ENCODE data around the gene SERINC5.

The SERINC5 gene

GRCh38 chr5:80198920-80199319 lies 56.9 kb downstream of the SERINC5 start:
- Mint-ChIP-seq H3K36me3 (ENCODE audit: low read depth) (peaks cover 66% of the 10 kb centered on the region), H3K4me3 (no peak overlapping the region), H3K27me3 (ENCODE audit: low read depth, poor library complexity) (no peaks in the 10 kb centered on the region), H3K9me3 (peaks cover 7% of the 10 kb centered on the region), H3K4me1 (peaks cover 30% of the 10 kb centered on the region), H3K27ac (peak overlapping the region; percentile 92)
- TF ChIP-seq CTCF (IDR thresholded peaks at IDR 0.05), result no peak
- DNase-seq, result no peak

GRCh38 chr5:80198399-80198798 lies 57.4 kb downstream of the SERINC5 start:
- Mint-ChIP-seq H3K9me3 (peaks cover 7% of the 10 kb centered on the region), H3K27ac (peak overlapping the region; percentile 92), H3K4me1 (peaks cover 35% of the 10 kb centered on the region), H3K4me3 (no peak overlapping the region), H3K36me3 (ENCODE audit: low read depth) (peaks cover 63% of the 10 kb centered on the region), H3K27me3 (ENCODE audit: low read depth, poor library complexity) (no peaks in the 10 kb centered on the region)
- no peak for DNase-seq
- TF ChIP-seq CTCF (IDR thresholded peaks at IDR 0.05), result no peak

GRCh38 chr5:80195837-80196400 lies 59.9 kb downstream of the SERINC5 start:
- no peak for TF ChIP-seq CTCF (IDR thresholded peaks at IDR 0.05)
- peak overlapping the region; percentile 89 for H3K27ac Mint-ChIP-seq
- DNase-seq, result peak; percentile 29
- no peaks in the 10 kb centered on the region for H3K27me3 Mint-ChIP-seq (ENCODE audit: low read depth, poor library complexity)
- peaks cover 42% of the 10 kb centered on the region for H3K36me3 Mint-ChIP-seq (ENCODE audit: low read depth)
- peaks cover 7% of the 10 kb centered on the region for H3K9me3 Mint-ChIP-seq
- peaks cover 59% of the 10 kb centered on the region for H3K4me1 Mint-ChIP-seq
- H3K4me3 Mint-ChIP-seq, result peak overlapping the region; percentile 16

GRCh38 chr5:80194468-80194867 lies 61.4 kb downstream of the SERINC5 start:
- Mint-ChIP-seq H3K36me3 (ENCODE audit: low read depth) (peaks cover 30% of the 10 kb centered on the region), H3K27ac (no peak overlapping the region), H3K4me3 (no peak overlapping the region), H3K4me1 (peaks cover 72% of the 10 kb centered on the region), H3K9me3 (peaks cover 7% of the 10 kb centered on the region), H3K27me3 (ENCODE audit: low read depth, poor library complexity) (no peaks in the 10 kb centered on the region)
- TF ChIP-seq CTCF (IDR thresholded peaks at IDR 0.05), result no peak
- no peak for DNase-seq

- no peak for TF ChIP-seq CTCF (IDR thresholded peaks at IDR 0.05)
- Mint-ChIP-seq H3K36me3 (ENCODE audit: low read depth) (peaks cover 22% of the 10 kb centered on the region), H3K9me3 (peaks cover 7% of the 10 kb centered on the region), H3K4me3 (peak overlapping the region; percentile 51), H3K27ac (peak overlapping the region; percentile 83), H3K4me1 (peaks cover 73% of the 10 kb centered on the region), H3K27me3 (ENCODE audit: low read depth, poor library complexity) (no peaks in the 10 kb centered on the region)
- DNase-seq, result no peak
Observed at GRCh38 chr5:80193401-80193800, 62.4 kb downstream of the SERINC5 start.

GRCh38 chr5:80192507-80193241 lies 63.2 kb downstream of the SERINC5 start:
- no peak for TF ChIP-seq CTCF (IDR thresholded peaks at IDR 0.05)
- Mint-ChIP-seq H3K9me3 (peaks cover 7% of the 10 kb centered on the region), H3K27me3 (ENCODE audit: low read depth, poor library complexity) (no peaks in the 10 kb centered on the region), H3K36me3 (ENCODE audit: low read depth) (peaks cover 18% of the 10 kb centered on the region), H3K4me1 (peaks cover 73% of the 10 kb centered on the region), H3K27ac (peak overlapping the region; percentile 83), H3K4me3 (peak overlapping the region; percentile 40)
- no peak for DNase-seq
